HepG2 (cell line): ENCODE results near the gene CCR3. TPM values are rescaled to one million over a fixed set of nuclear protein-coding genes. Genes with fewer than 3 reads are reported as not detected.

ENCODE experiments used
- ATAC-seq: fragments of 200-7000 bp; cut with Tn5 transposase; 3 replicates; pipeline ENCODE4 v1.9.1; 2020; ENCODE audit warnings: mild to moderate bottlenecking, moderate library complexity
- BruUV-seq: library from RNA; stranded (reverse); fragments of 400-500 nt; replicated peaks from 2 replicates; lab custom pipeline; 2021; lab: Mats Ljungman, UMichigan
- CTCF ChIA-PET: fragments of 300-600 bp; formaldehyde crosslinking; extraction: SDS; loops from one replicate; lab custom pipeline; 2021; ENCODE audit warnings: low total read pairs, inconsistent platforms, low intra/inter-chr PET ratio; lab: Yijun Ruan, JAX
- POLR2A ChIA-PET: fragments of 350-600 bp; sonication (Branson Sonifier 250); formaldehyde crosslinking; loops from one replicate; lab custom pipeline; 2020; ENCODE audit warnings: antibody characterized with exemption, inconsistent platforms; lab: Yijun Ruan, JAX
- DNase-seq: peaks from one replicate; pipeline ENCODE4 v3.0.0-alpha.2; 2015; ENCODE audit warnings: low spot score
- FAIRE-seq: peaks from 3 replicates; lab custom pipeline; 2011; peaks lifted over from hg19 to GRCh38; lab: Jason Lieb, UNC
- H2AFZ ChIP-seq: one replicate; pipeline ENCODE4 v1.6.1; 2011; ENCODE audit warnings: low read length, inconsistent platforms
- H3K27ac ChIP-seq: fragments of 300-600 bp; 3 replicates; pipeline ENCODE4 v1.8.0; 2011; ENCODE audit warnings: mixed run types, mild to moderate bottlenecking, mixed read lengths, low read length, inconsistent platforms; ENCODE audit not compliant: insufficient read depth; ENCODE audit errors: extremely low read length
- H3K27me3 ChIP-seq, 2 experiments: fragments of 200-600 bp in 1 of 2; 2 replicates in 1 of 2; 3 replicates in 1 of 2; pipeline versions ENCODE4 v1.6.0 to v1.8.0; 2011; ENCODE audit warnings: low read length in 2 of 2, mild to moderate bottlenecking in 2 of 2, moderate library complexity in 2 of 2, inconsistent platforms in 1 of 2; ENCODE audit not compliant: insufficient read depth in 2 of 2, control insufficient read depth in 1 of 2
- H3K36me3 ChIP-seq, 2 experiments: fragments of 200-600 bp in 1 of 2; replicated peaks in 1 of 2; 2 replicates in 1 of 2; 3 replicates in 1 of 2; pipeline versions ENCODE4 v1.5.1 to v1.8.0; 2011; ENCODE audit warnings: low read length in 2 of 2, inconsistent platforms in 1 of 2; ENCODE audit not compliant: insufficient read depth in 2 of 2, control insufficient read depth in 1 of 2
- H3K4me1 ChIP-seq: 2 replicates; pipeline ENCODE4 v1.5.1; 2012; ENCODE audit warnings: low read length, inconsistent platforms; ENCODE audit not compliant: insufficient read depth
- H3K4me2 ChIP-seq: 2 replicates; pipeline ENCODE4 v1.6.0; 2011; ENCODE audit warnings: low read depth, low read length, inconsistent platforms
- H3K4me3 ChIP-seq, 3 experiments: fragments of 200-600 bp in 1 of 3; sonication (generic), shearing (Covaris generic) in 1 of 3; replicated peaks in 1 of 3; 2 replicates each; pipeline ENCODE4 v1.5.1; 2011 to 2016; ENCODE audit warnings: low read length in 3 of 3, inconsistent platforms in 2 of 3, low read depth in 2 of 3, mild to moderate bottlenecking in 2 of 3, control low read depth in 1 of 3, mixed read lengths in 1 of 3; ENCODE audit not compliant: insufficient read depth in 1 of 3
- H3K79me2 ChIP-seq: one replicate; pipeline ENCODE4 v1.6.1; 2011; ENCODE audit warnings: low read length, inconsistent platforms; ENCODE audit not compliant: insufficient read depth
- H3K9ac ChIP-seq: 2 replicates; pipeline ENCODE4 v1.6.0; 2011; ENCODE audit warnings: mild to moderate bottlenecking, low read depth, low read length, inconsistent platforms; ENCODE audit not compliant: insufficient read depth
- H3K9me3 ChIP-seq: 2 replicates; pipeline ENCODE4 v1.5.1; 2012; ENCODE audit warnings: mild to moderate bottlenecking, low read length
- H4K20me1 ChIP-seq: 2 replicates; pipeline ENCODE4 v1.6.0; 2011; ENCODE audit warnings: inconsistent platforms, mild to moderate bottlenecking, low read length, moderate library complexity; ENCODE audit not compliant: insufficient read depth
- GPN1 ChIP-seq: sonication (generic); formaldehyde crosslinking; IDR thresholded peaks from 2 replicates; pipeline ENCODE4 v1.5.1; 2020; ENCODE audit warnings: missing genetic modification reagents, borderline replicate concordance
- HOXA9 ChIP-seq: sonication (generic); formaldehyde crosslinking; IDR thresholded peaks from 2 replicates; pipeline ENCODE4 v1.8.1; 2022; ENCODE audit warnings: missing genetic modification reagents, mild to moderate bottlenecking, moderate library complexity, borderline replicate concordance
- MED13 ChIP-seq: sonication (generic); formaldehyde crosslinking; IDR thresholded peaks from 2 replicates; pipeline ENCODE4 v1.5.0; 2020; ENCODE audit warnings: missing genetic modification reagents
- NKX3-1 ChIP-seq: sonication (generic); formaldehyde crosslinking; IDR thresholded peaks from 2 replicates; pipeline ENCODE4 v1.5.0; 2020; ENCODE audit warnings: missing genetic modification reagents
- TAF1 ChIP-seq: sonication (generic); formaldehyde crosslinking; IDR thresholded peaks from 2 replicates; pipeline ENCODE4 v1.4.0; 2020; ENCODE audit warnings: missing genetic modification reagents
- XRCC5 ChIP-seq: fragments of 200-400 bp; formaldehyde crosslinking; optimal IDR thresholded peaks from 2 replicates; pipeline ENCODE3; 2017; ENCODE audit warnings: mild to moderate bottlenecking, low read length
- ZBTB3 ChIP-seq: sonication (generic); formaldehyde crosslinking; IDR thresholded peaks from 2 replicates; pipeline ENCODE4 v1.4.0; 2020; ENCODE audit warnings: low read depth, mild to moderate bottlenecking, moderate library complexity, missing genetic modification reagents, borderline replicate concordance
- ZNF138 ChIP-seq: sonication (generic); formaldehyde crosslinking; IDR thresholded peaks from 2 replicates; pipeline ENCODE4 v1.5.0; 2020; ENCODE audit warnings: mild to moderate bottlenecking, low read depth, missing genetic modification reagents
- ZNF180 ChIP-seq: sonication (generic); formaldehyde crosslinking; IDR thresholded peaks from 2 replicates; pipeline ENCODE4 v1.4.0; 2020; ENCODE audit warnings: low read depth, missing genetic modification reagents, borderline replicate concordance
- ZNF205 ChIP-seq: IDR thresholded peaks from 2 replicates; pipeline ENCODE4 v1.6.1; 2018; ENCODE audit warnings: missing biosample characterization, missing genetic modification reagents
- ZNF224 ChIP-seq: sonication (generic); formaldehyde crosslinking; IDR thresholded peaks from 2 replicates; pipeline ENCODE4 v1.5.0; 2020; ENCODE audit warnings: mild to moderate bottlenecking, missing genetic modification reagents
- ZNF280B ChIP-seq: sonication (generic); formaldehyde crosslinking; IDR thresholded peaks from 2 replicates; pipeline ENCODE4 v1.5.0; 2020; ENCODE audit warnings: missing genetic modification reagents, mild to moderate bottlenecking, borderline replicate concordance
- ZNF552 ChIP-seq: sonication (generic); formaldehyde crosslinking; IDR thresholded peaks from 2 replicates; pipeline ENCODE4 v1.9.0; 2022; ENCODE audit warnings: missing genetic modification reagents, mild to moderate bottlenecking, borderline replicate concordance
- ZNF629 ChIP-seq: sonication (generic); formaldehyde crosslinking; conservative IDR thresholded peaks from 2 replicates; pipeline ENCODE4 v1.5.0; 2020; ENCODE audit warnings: missing genetic modification reagents
- ZNF816 ChIP-seq: sonication (generic); formaldehyde crosslinking; IDR thresholded peaks from 2 replicates; pipeline ENCODE4 v1.8.0; 2022; ENCODE audit warnings: missing genetic modification reagents, mild to moderate bottlenecking, borderline replicate concordance
- WGBS: methylation state at CpG from one replicate; pipeline ENCODE4 v1.1.6; 2017; ENCODE audit warnings: low lambda C conversion rate; 5-methylcytosine and 5-hydroxymethylcytosine counted together
- in situ Hi-C: cut with HindIII; loops from 2 replicates; pipeline ENCODE4 v1.10.0; 2017; ENCODE audit warnings: low pct_unique_long_range_greater_than_20kb; ENCODE audit not compliant: extremely low pct_ligation_motif_present
- intact Hi-C: fragments of 100-400 bp; cut with micrococcal nuclease; formaldehyde crosslinking; loops from one replicate; pipeline ENCODE4 v1.10.0; 2022; ENCODE audit not compliant: unreplicated experiment
- polyA plus RNA-seq, 8 experiments: library from polyadenylated mRNA; depleted of rRNA in 3 of 8; stranded (reverse) in 7 of 8; unstranded in 1 of 8; fragments of >200 nt; fragmentation: Illumina TruSeq in 4 of 8; extraction: Trizol in 4 of 8; gene quantifications; 2 replicates each; pipeline versions ENCODE4 v1.2.1 to v1.2.3, GENCODE V29; 2011 to 2016; ENCODE audit warnings: low read depth in 4 of 8, missing spikeins in 1 of 8, mixed read lengths in 1 of 8; ENCODE audit not compliant: insufficient read depth in 1 of 8
- total RNA-seq, 5 experiments: library from RNA; depleted of rRNA; stranded (reverse); fragments of >200 nt; fragmentation: Illumina TruSeq; extraction: Trizol; gene quantifications; 2 replicates each; pipeline ENCODE4 v1.2.3, GENCODE V29; 2016; ENCODE audit warnings: low read depth in 1 of 5
- TF ChIP-seq, protein P1 (sequence below): IDR thresholded peaks from 2 replicates; pipeline ENCODE4 v1.6.1; 2012; ENCODE audit warnings: inconsistent platforms
- TF ChIP-seq, protein P2 (sequence below): IDR thresholded peaks from 2 replicates; pipeline ENCODE4 v1.6.1; 2016

Gene CCR3
- total and polyA plus RNA-seq, 2 of the 13 experiments (the other 11 are each of a cell fraction or from before 2014, with no cell fraction given): not detected

- BruUV-seq: no TSS peak
- no peak for DNase-seq
- no peak overlapping the region for H2AFZ ChIP-seq
- no peak overlapping the region for H3K9ac ChIP-seq
- no peaks in the 10 kb centered on the region for H3K79me2 ChIP-seq
- no peaks in the 10 kb centered on the region for H3K36me3 ChIP-seq
- POLR2A ChIA-PET: no interaction called here
- WGBS: 0% methylated on average over 1 of the region's 1 CpG
- no peak overlapping the region for H3K4me2 ChIP-seq
- H4K20me1 ChIP-seq: no peaks in the 10 kb centered on the region
- FAIRE-seq: no peak
- H3K27me3 ChIP-seq: no peaks in the 10 kb centered on the region; a peak in 1 of 5 replicates
- peaks cover 4% of the 10 kb centered on the region; the same call in 1 of the 2 replicates for H3K9me3 ChIP-seq
- no peak for TF ChIP-seq NKX3-1 (CRISPR knock-in tag)
- no peak for TF ChIP-seq ZNF280B (CRISPR knock-in tag)
- in situ Hi-C loops (no loop called here), intact Hi-C loops (no loop called here)
- CTCF ChIA-PET: no interaction called here
- no peak overlapping the region for H3K4me3 ChIP-seq
- no peak for ATAC-seq
- no peaks in the 10 kb centered on the region for H3K4me1 ChIP-seq
- H3K27ac ChIP-seq: no peak overlapping the region
These were observed 20.3 kb upstream of the CCR3 start for GRCh38 chr3:46221938-46222337.

GRCh38 chr3:46222435-46223161, 19.7 kb upstream of the CCR3 start:
- DNase-seq (no peak), FAIRE-seq (no peak), ATAC-seq (no peak)
- Histone ChIP-seq H3K79me2 (no peaks in the 10 kb centered on the region), H3K4me2 (no peak overlapping the region), H3K4me3 (no peak overlapping the region), H3K4me1 (no peaks in the 10 kb centered on the region), H4K20me1 (no peaks in the 10 kb centered on the region), H3K9ac (no peak overlapping the region), H3K36me3 (no peaks in the 10 kb centered on the region), H2AFZ (no peak overlapping the region), H3K9me3 (peaks cover 4% of the 10 kb centered on the region; the same call in 1 of the 2 replicates), H3K27me3 (no peaks in the 10 kb centered on the region; a peak in 1 of 5 replicates), H3K27ac (no peak overlapping the region)
- POLR2A ChIA-PET: no interaction called here
- BruUV-seq: no TSS peak
- intact Hi-C loops (no loop called here), in situ Hi-C loops (no loop called here)
- WGBS: 10% methylated on average over 6 of the region's 7 CpGs
- CTCF ChIA-PET: no interaction called here
- TF ChIP-seq, protein P1, sequence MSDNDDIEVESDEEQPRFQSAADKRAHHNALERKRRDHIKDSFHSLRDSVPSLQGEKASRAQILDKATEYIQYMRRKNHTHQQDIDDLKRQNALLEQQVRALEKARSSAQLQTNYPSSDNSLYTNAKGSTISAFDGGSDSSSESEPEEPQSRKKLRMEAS: no peak
- TF ChIP-seq ZNF138: no peak
- no peak for TF ChIP-seq ZNF629
- no peak for TF ChIP-seq MED13 (CRISPR knock-in tag)
- TF ChIP-seq GPN1 (CRISPR knock-in tag): no peak
- no peak for TF ChIP-seq ZNF180
- no peak for TF ChIP-seq XRCC5
- no peak for TF ChIP-seq ZNF224 (CRISPR knock-in tag)
- no peak for TF ChIP-seq ZNF205
- no peak for TF ChIP-seq HOXA9 (CRISPR knock-in tag)
- no peak for TF ChIP-seq ZBTB3 (CRISPR knock-in tag)
- TF ChIP-seq ZNF816 (CRISPR knock-in tag): no peak
- no peak for TF ChIP-seq TAF1 (CRISPR knock-in tag)
- TF ChIP-seq, protein P2, sequence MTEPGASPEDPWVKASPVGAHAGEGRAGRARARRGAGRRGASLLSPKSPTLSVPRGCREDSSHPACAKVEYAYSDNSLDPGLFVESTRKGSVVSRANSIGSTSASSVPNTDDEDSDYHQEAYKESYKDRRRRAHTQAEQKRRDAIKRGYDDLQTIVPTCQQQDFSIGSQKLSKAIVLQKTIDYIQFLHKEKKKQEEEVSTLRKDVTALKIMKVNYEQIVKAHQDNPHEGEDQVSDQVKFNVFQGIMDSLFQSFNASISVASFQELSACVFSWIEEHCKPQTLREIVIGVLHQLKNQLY (CRISPR knock-in tag): no peak
- TF ChIP-seq ZNF552 (CRISPR knock-in tag): no peak
